ENCODE results near the gene EIF4G3. TPM values are rescaled to one million over a fixed set of nuclear protein-coding genes. Genes with fewer than 3 reads are reported as not detected.

Gene EIF4G3
- total RNA-seq, 1 experiment from 2014 or later = 55.4 TPM

GRCh38 chr1:21162740-21163464, 13.8 kb downstream of the EIF4G3 start:
- no peak for DNase-seq
- H3K27me3 Mint-ChIP-seq (ENCODE audit: insufficient read depth, unreplicated experiment) = no peaks in the 10 kb centered on the region
- H3K36me3 ChIP-seq (ENCODE audit: control insufficient read depth, insufficient read depth, low read length) = no peaks in the 10 kb centered on the region
- ChIA-PET POLR2A (no interaction called here), CTCF (no interaction called here)
- no peak for TF ChIP-seq CTCF (IDR thresholded peaks at IDR 0.05; ENCODE audit: insufficient read depth in 1 of 2, low read depth in 1 of 2, low read length in 1 of 2, severe bottlenecking in 1 of 2, unreplicated experiment in 1 of 2)
- no peak overlapping the region for H3K27ac Mint-ChIP-seq (ENCODE audit: unreplicated experiment)
- intact Hi-C loops (cut with micrococcal nuclease; ENCODE audit: unreplicated experiment) = no loop called here
- no peak overlapping the region for H3K4me3 Mint-ChIP-seq (ENCODE audit: unreplicated experiment)
- BruUV-seq (replicated peaks) = no TSS peak
- no peak overlapping the region for H3K4me3 ChIP-seq (ENCODE audit: low read depth, low read length)
- H3K4me1 Mint-ChIP-seq (ENCODE audit: low read depth, unreplicated experiment) = peaks cover 8% of the 10 kb centered on the region
- no peaks in the 10 kb centered on the region for H3K4me1 ChIP-seq
- H3K36me3 Mint-ChIP-seq (ENCODE audit: insufficient read depth, unreplicated experiment) = peaks cover 56% of the 10 kb centered on the region
- H3K9me3 Mint-ChIP-seq (ENCODE audit: unreplicated experiment) = peaks cover 9% of the 10 kb centered on the region
- no peaks in the 10 kb centered on the region for H3K27me3 ChIP-seq (replicated peaks; ENCODE audit: control insufficient read depth, insufficient read depth, low read length)
- H3K9me3 ChIP-seq = no peaks in the 10 kb centered on the region

GRCh38 chr1:21161842-21162241, 14.9 kb downstream of the EIF4G3 start:
- Mint-ChIP-seq H3K27me3 (ENCODE audit: insufficient read depth, unreplicated experiment) (no peaks in the 10 kb centered on the region), H3K4me1 (ENCODE audit: low read depth, unreplicated experiment) (peaks cover 8% of the 10 kb centered on the region), H3K9me3 (ENCODE audit: unreplicated experiment) (peaks cover under 1% of the 10 kb centered on the region), H3K4me3 (ENCODE audit: unreplicated experiment) (no peak overlapping the region), H3K27ac (ENCODE audit: unreplicated experiment) (no peak overlapping the region), H3K36me3 (ENCODE audit: insufficient read depth, unreplicated experiment) (peaks cover 52% of the 10 kb centered on the region)
- Histone ChIP-seq H3K36me3 (ENCODE audit: control insufficient read depth, insufficient read depth, low read length) (no peaks in the 10 kb centered on the region), H3K27me3 (replicated peaks; ENCODE audit: control insufficient read depth, insufficient read depth, low read length) (no peaks in the 10 kb centered on the region), H3K4me3 (ENCODE audit: low read depth, low read length) (no peak overlapping the region), H3K9me3 (no peaks in the 10 kb centered on the region), H3K4me1 (no peaks in the 10 kb centered on the region)
- TF ChIP-seq CTCF (IDR thresholded peaks at IDR 0.05; ENCODE audit: insufficient read depth in 1 of 2, low read depth in 1 of 2, low read length in 1 of 2, severe bottlenecking in 1 of 2, unreplicated experiment in 1 of 2) = no peak
- BruUV-seq (replicated peaks) = no TSS peak
- no peak for DNase-seq
- intact Hi-C loops (cut with micrococcal nuclease; ENCODE audit: unreplicated experiment) = no loop called here
- CTCF ChIA-PET = interaction anchor here (0.6 kb wide), 1 partner anchor 29 kb away, joined by 5 read pairs; no protein-coding TSS in a partner anchor
- POLR2A ChIA-PET = no interaction called here

GRCh38 chr1:21160263-21160796, 16.4 kb downstream of the EIF4G3 start:
- H3K4me3 Mint-ChIP-seq (ENCODE audit: unreplicated experiment) = no peak overlapping the region
- H3K36me3 Mint-ChIP-seq (ENCODE audit: insufficient read depth, unreplicated experiment) = peaks cover 47% of the 10 kb centered on the region
- intact Hi-C loops (cut with micrococcal nuclease; ENCODE audit: unreplicated experiment) = no loop called here
- no peak overlapping the region for H3K4me3 ChIP-seq (ENCODE audit: low read depth, low read length)
- TF ChIP-seq CTCF (IDR thresholded peaks at IDR 0.05; ENCODE audit: insufficient read depth in 1 of 2, low read depth in 1 of 2, low read length in 1 of 2, severe bottlenecking in 1 of 2, unreplicated experiment in 1 of 2) = no peak
- no peak overlapping the region for H3K27ac Mint-ChIP-seq (ENCODE audit: unreplicated experiment)
- no peaks in the 10 kb centered on the region for H3K36me3 ChIP-seq (ENCODE audit: control insufficient read depth, insufficient read depth, low read length)
- no peaks in the 10 kb centered on the region for H3K27me3 Mint-ChIP-seq (ENCODE audit: insufficient read depth, unreplicated experiment)
- H3K9me3 ChIP-seq = no peaks in the 10 kb centered on the region
- peaks cover 14% of the 10 kb centered on the region for H3K4me1 Mint-ChIP-seq (ENCODE audit: low read depth, unreplicated experiment)
- no peaks in the 10 kb centered on the region for H3K27me3 ChIP-seq (replicated peaks; ENCODE audit: control insufficient read depth, insufficient read depth, low read length)
- DNase-seq = no peak
- ChIA-PET POLR2A (no interaction called here), CTCF (no interaction called here)
- H3K9me3 Mint-ChIP-seq (ENCODE audit: unreplicated experiment) = no peaks in the 10 kb centered on the region
- BruUV-seq (replicated peaks) = no TSS peak
- H3K4me1 ChIP-seq = no peaks in the 10 kb centered on the region
